ENCODE measurements around the gene NDUFS8.
A peak's percentile ranks its signal among the peaks of the same experiment; 100 is the strongest.

The NDUFS8 gene

DNA sequence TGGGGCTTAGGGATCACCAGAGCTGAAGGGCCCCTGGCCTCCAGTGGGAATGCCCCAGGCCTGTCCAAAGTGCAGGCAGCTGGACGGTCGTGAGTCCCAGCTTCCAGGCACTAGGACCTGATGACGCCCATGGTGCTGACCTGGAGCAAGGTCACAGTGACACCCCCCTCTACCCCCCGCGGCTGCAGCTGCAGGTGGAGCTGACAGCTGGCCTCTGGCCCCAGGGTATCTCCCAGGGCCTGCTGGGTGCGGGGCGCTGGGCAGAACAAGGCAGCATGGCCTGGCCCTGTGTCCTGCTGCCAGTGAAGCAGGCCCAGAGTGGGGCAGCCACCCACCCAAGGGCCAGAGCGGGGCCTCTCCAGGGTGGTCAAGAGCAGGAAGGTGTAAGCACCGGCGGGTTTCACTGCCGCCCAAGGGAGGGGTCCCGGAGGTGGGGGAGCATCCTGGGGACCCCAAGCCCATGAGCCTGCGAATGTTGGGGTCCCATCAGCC, 7.8 kb downstream of the NDUFS8 start:
- peaks cover under 1% of the 10 kb centered on the region for H3K79me1 ChIP-seq (ENCODE audit: low read length)
- H3K4me1 ChIP-seq (ENCODE audit: control insufficient read depth, low read depth, low read length): peaks cover 5% of the 10 kb centered on the region
- no peak overlapping the region for H3K27ac ChIP-seq (ENCODE audit: low read depth, low read length)
- peak overlapping the region; percentile 94 for H3K23ac ChIP-seq (ENCODE audit: low read length)
- H3K4me2 ChIP-seq (ENCODE audit: low read length): peak overlapping the region; percentile 20
- no peaks in the 10 kb centered on the region for H3K79me2 ChIP-seq (ENCODE audit: control insufficient read depth, insufficient read depth, low read length)
- H4K5ac ChIP-seq (ENCODE audit: low read length): no peak overlapping the region
- H3K36me3 ChIP-seq (ENCODE audit: control insufficient read depth, insufficient read depth, low read length): peaks cover 4% of the 10 kb centered on the region
- no peaks in the 10 kb centered on the region for H3K27me3 ChIP-seq (ENCODE audit: insufficient read depth, low read length, poor library complexity)
- peak overlapping the region; percentile 17 for H3K4ac ChIP-seq (ENCODE audit: low read depth, low read length)
- no peak overlapping the region for H4K8ac ChIP-seq (ENCODE audit: low read depth, low read length)
- no CpG with 5 or more reads among the region's 13 CpGs for WGBS (ENCODE audit: extremely low coverage, insufficient coverage, low lambda C conversion rate)
- peak overlapping the region; percentile 31 for H3K18ac ChIP-seq (ENCODE audit: low read length)
- H2AK5ac ChIP-seq (ENCODE audit: low read length): no peak overlapping the region
- DNase-seq: no peak
- no peak overlapping the region for H2BK15ac ChIP-seq (replicated peaks; ENCODE audit: low read depth)
- no peak overlapping the region for H2BK5ac ChIP-seq (ENCODE audit: low read length)
- no peak overlapping the region for H2BK120ac ChIP-seq (ENCODE audit: low read depth, low read length)
- peak overlapping the region; percentile 70 for H3K9ac ChIP-seq (ENCODE audit: low read length)
- peak overlapping the region; percentile 80 for H3K56ac ChIP-seq (ENCODE audit: low read length)
- no peak overlapping the region for H3K4me3 ChIP-seq (ENCODE audit: low read length)

GRCh38 chr11:68038718-68039525, 8.4 kb downstream of the NDUFS8 start, which contains the start of gene TCIRG1:
Gene TCIRG1 (plus strand): TSS chr11:68039025. CDS start chr11:68041272, 2,247 bp downstream.
- no peak within 1 kb of the TSS for H2BK15ac ChIP-seq (replicated peaks; ENCODE audit: low read depth)
- peak within 1 kb of the TSS; percentile 31 for H3K18ac ChIP-seq (ENCODE audit: low read length)
- peak; percentile 89 for DNase-seq
- H3K9ac ChIP-seq (ENCODE audit: low read length): peak within 1 kb of the TSS; percentile 70
- H3K27ac ChIP-seq (ENCODE audit: low read depth, low read length): peak within 1 kb of the TSS; percentile 59
- H2BK120ac ChIP-seq (ENCODE audit: low read depth, low read length): no peak within 1 kb of the TSS
- peak within 1 kb of the TSS; percentile 16 for H3K4me3 ChIP-seq (ENCODE audit: low read length)
- H3K23ac ChIP-seq (ENCODE audit: low read length): peak within 1 kb of the TSS; percentile 94
- no peak within 1 kb of the TSS for H2BK5ac ChIP-seq (ENCODE audit: low read length)
- H3K79me2 ChIP-seq (ENCODE audit: control insufficient read depth, insufficient read depth, low read length): no peaks in the 10 kb centered on the region
- H4K5ac ChIP-seq (ENCODE audit: low read length): no peak within 1 kb of the TSS
- peaks cover 5% of the 10 kb centered on the region for H3K4me1 ChIP-seq (ENCODE audit: control insufficient read depth, low read depth, low read length)
- peak within 1 kb of the TSS; percentile 10 for H2AK5ac ChIP-seq (ENCODE audit: low read length)
- no CpG with 5 or more reads among the region's 51 CpGs for WGBS (ENCODE audit: extremely low coverage, insufficient coverage, low lambda C conversion rate)
- no peaks in the 10 kb centered on the region for H3K79me1 ChIP-seq (ENCODE audit: low read length)
- peak within 1 kb of the TSS; percentile 41 for H3K4me2 ChIP-seq (ENCODE audit: low read length)
- peak within 1 kb of the TSS; percentile 60 for H3K4ac ChIP-seq (ENCODE audit: low read depth, low read length)
- peaks cover 1% of the 10 kb centered on the region for H3K36me3 ChIP-seq (ENCODE audit: control insufficient read depth, insufficient read depth, low read length)
- peak within 1 kb of the TSS; percentile 80 for H3K56ac ChIP-seq (ENCODE audit: low read length)
- H3K27me3 ChIP-seq (ENCODE audit: insufficient read depth, low read length, poor library complexity): no peaks in the 10 kb centered on the region
- H4K8ac ChIP-seq (ENCODE audit: low read depth, low read length): no peak within 1 kb of the TSS

- Histone ChIP-seq H3K36me3 (ENCODE audit: control insufficient read depth, insufficient read depth, low read length) (no peaks in the 10 kb centered on the region), H3K79me2 (ENCODE audit: control insufficient read depth, insufficient read depth, low read length) (no peaks in the 10 kb centered on the region), H3K4me2 (ENCODE audit: low read length) (peak overlapping the region; percentile 41), H3K4me3 (ENCODE audit: low read length) (no peak overlapping the region), H4K5ac (ENCODE audit: low read length) (no peak overlapping the region), H3K18ac (ENCODE audit: low read length) (peak overlapping the region; percentile 24), H3K4me1 (ENCODE audit: control insufficient read depth, low read depth, low read length) (peaks cover 5% of the 10 kb centered on the region), H4K8ac (ENCODE audit: low read depth, low read length) (no peak overlapping the region), H3K79me1 (ENCODE audit: low read length) (no peaks in the 10 kb centered on the region), H3K9ac (ENCODE audit: low read length) (peak overlapping the region; percentile 54), H2BK15ac (replicated peaks; ENCODE audit: low read depth) (no peak overlapping the region), H3K4ac (ENCODE audit: low read depth, low read length) (no peak overlapping the region), H2AK5ac (ENCODE audit: low read length) (peak overlapping the region; percentile 10), H3K27me3 (ENCODE audit: insufficient read depth, low read length, poor library complexity) (no peaks in the 10 kb centered on the region), H2BK5ac (ENCODE audit: low read length) (no peak overlapping the region), H3K56ac (ENCODE audit: low read length) (peak overlapping the region; percentile 80), H3K27ac (ENCODE audit: low read depth, low read length) (peak overlapping the region; percentile 59), H2BK120ac (ENCODE audit: low read depth, low read length) (no peak overlapping the region), H3K23ac (ENCODE audit: low read length) (no peak overlapping the region)
- WGBS (ENCODE audit: extremely low coverage, insufficient coverage, low lambda C conversion rate): no CpG with 5 or more reads among the region's 10 CpGs
- no peak for DNase-seq
Observed at GRCh38 chr11:68039526-68040086, 9.1 kb downstream of the NDUFS8 start.

GRCh38 chr11:68040101-68040956, 9.8 kb downstream of the NDUFS8 start:
- Histone ChIP-seq H3K4me2 (ENCODE audit: low read length) (peak overlapping the region; percentile 8), H3K27ac (ENCODE audit: low read depth, low read length) (peak overlapping the region; percentile 59), H3K36me3 (ENCODE audit: control insufficient read depth, insufficient read depth, low read length) (no peaks in the 10 kb centered on the region), H3K4me3 (ENCODE audit: low read length) (no peak overlapping the region), H2BK5ac (ENCODE audit: low read length) (peak overlapping the region; percentile 73), H3K4me1 (ENCODE audit: control insufficient read depth, low read depth, low read length) (peaks cover 5% of the 10 kb centered on the region), H3K18ac (ENCODE audit: low read length) (peak overlapping the region; percentile 8), H4K8ac (ENCODE audit: low read depth, low read length) (no peak overlapping the region), H2BK120ac (ENCODE audit: low read depth, low read length) (no peak overlapping the region), H3K56ac (ENCODE audit: low read length) (peak overlapping the region; percentile 84), H4K5ac (ENCODE audit: low read length) (no peak overlapping the region), H3K4ac (ENCODE audit: low read depth, low read length) (peak overlapping the region; percentile 43), H3K79me2 (ENCODE audit: control insufficient read depth, insufficient read depth, low read length) (no peaks in the 10 kb centered on the region), H2BK15ac (replicated peaks; ENCODE audit: low read depth) (no peak overlapping the region), H3K9ac (ENCODE audit: low read length) (peak overlapping the region; percentile 59), H3K27me3 (ENCODE audit: insufficient read depth, low read length, poor library complexity) (no peaks in the 10 kb centered on the region), H3K23ac (ENCODE audit: low read length) (no peak overlapping the region), H3K79me1 (ENCODE audit: low read length) (no peaks in the 10 kb centered on the region), H2AK5ac (ENCODE audit: low read length) (peak overlapping the region; percentile 10)
- WGBS (ENCODE audit: extremely low coverage, insufficient coverage, low lambda C conversion rate): no CpG with 5 or more reads among the region's 22 CpGs
- DNase-seq: peak; percentile 84

DNA sequence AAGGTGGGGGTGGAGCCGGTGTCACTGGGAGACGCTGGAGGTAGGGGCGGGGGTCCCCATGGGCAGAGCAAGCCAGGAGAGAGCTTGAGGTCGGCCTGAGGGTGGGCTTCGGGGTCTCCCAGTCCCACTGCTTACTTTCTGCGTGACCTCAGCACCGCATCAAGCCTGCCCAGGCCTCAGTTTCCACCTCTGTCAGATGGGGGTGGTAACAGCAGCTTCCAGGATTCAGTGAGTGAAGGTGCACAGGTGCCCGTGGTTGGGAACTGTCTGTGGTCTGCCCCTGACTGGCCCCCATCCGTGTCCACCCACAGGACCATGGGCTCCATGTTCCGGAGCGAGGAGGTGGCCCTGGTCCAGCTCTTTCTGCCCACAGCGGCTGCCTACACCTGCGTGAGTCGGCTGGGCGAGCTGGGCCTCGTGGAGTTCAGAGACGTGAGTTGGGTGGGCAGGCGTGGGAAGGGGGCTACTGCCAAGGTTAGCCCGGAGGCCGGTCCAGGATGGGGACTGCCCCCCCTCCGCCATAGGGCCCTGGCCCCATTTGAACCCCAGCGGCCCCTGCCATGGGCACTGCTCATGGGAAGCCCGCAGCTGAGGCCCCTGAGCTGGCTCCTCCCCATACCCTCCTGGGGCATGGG, 10.6 kb downstream of the NDUFS8 start:
- Histone ChIP-seq H3K79me1 (ENCODE audit: low read length) (no peaks in the 10 kb centered on the region), H4K8ac (ENCODE audit: low read depth, low read length) (no peak overlapping the region), H3K18ac (ENCODE audit: low read length) (no peak overlapping the region), H2BK120ac (ENCODE audit: low read depth, low read length) (no peak overlapping the region), H3K36me3 (ENCODE audit: control insufficient read depth, insufficient read depth, low read length) (no peaks in the 10 kb centered on the region), H3K79me2 (ENCODE audit: control insufficient read depth, insufficient read depth, low read length) (no peaks in the 10 kb centered on the region), H3K27me3 (ENCODE audit: insufficient read depth, low read length, poor library complexity) (no peaks in the 10 kb centered on the region), H3K9ac (ENCODE audit: low read length) (peak overlapping the region; percentile 59), H3K56ac (ENCODE audit: low read length) (peak overlapping the region; percentile 84), H2BK15ac (replicated peaks; ENCODE audit: low read depth) (no peak overlapping the region), H3K23ac (ENCODE audit: low read length) (no peak overlapping the region), H3K4me1 (ENCODE audit: control insufficient read depth, low read depth, low read length) (peaks cover 5% of the 10 kb centered on the region), H4K5ac (ENCODE audit: low read length) (no peak overlapping the region), H3K4me3 (ENCODE audit: low read length) (no peak overlapping the region), H2BK5ac (ENCODE audit: low read length) (no peak overlapping the region), H2AK5ac (ENCODE audit: low read length) (no peak overlapping the region), H3K4me2 (ENCODE audit: low read length) (no peak overlapping the region), H3K27ac (ENCODE audit: low read depth, low read length) (no peak overlapping the region), H3K4ac (ENCODE audit: low read depth, low read length) (no peak overlapping the region)
- WGBS (ENCODE audit: extremely low coverage, insufficient coverage, low lambda C conversion rate): no CpG with 5 or more reads among the region's 23 CpGs
- DNase-seq: no peak
